GM21360 (cell line): ENCODE data around the gene PAFAH2.

Source experiments
- ATAC-seq: cut with Tn5 transposase; IDR thresholded peaks from one replicate; pipeline ENCODE4 v1.9.1; 2021; ENCODE audit warnings: mild to moderate bottlenecking, moderate library complexity; ENCODE audit not compliant: unreplicated experiment

The PAFAH2 gene

GRCh38 chr1:25997828-25998761 lies at the start of gene PAFAH2:
Gene PAFAH2 (minus strand): TSS chr1:25998063. CDS start chr1:25990816, 7,247 bp downstream.
- ATAC-seq: peak; percentile 95

GRCh38 chr1:26047278-26047874 lies 49.5 kb upstream of the PAFAH2 start:
- no peak for ATAC-seq

DNA sequence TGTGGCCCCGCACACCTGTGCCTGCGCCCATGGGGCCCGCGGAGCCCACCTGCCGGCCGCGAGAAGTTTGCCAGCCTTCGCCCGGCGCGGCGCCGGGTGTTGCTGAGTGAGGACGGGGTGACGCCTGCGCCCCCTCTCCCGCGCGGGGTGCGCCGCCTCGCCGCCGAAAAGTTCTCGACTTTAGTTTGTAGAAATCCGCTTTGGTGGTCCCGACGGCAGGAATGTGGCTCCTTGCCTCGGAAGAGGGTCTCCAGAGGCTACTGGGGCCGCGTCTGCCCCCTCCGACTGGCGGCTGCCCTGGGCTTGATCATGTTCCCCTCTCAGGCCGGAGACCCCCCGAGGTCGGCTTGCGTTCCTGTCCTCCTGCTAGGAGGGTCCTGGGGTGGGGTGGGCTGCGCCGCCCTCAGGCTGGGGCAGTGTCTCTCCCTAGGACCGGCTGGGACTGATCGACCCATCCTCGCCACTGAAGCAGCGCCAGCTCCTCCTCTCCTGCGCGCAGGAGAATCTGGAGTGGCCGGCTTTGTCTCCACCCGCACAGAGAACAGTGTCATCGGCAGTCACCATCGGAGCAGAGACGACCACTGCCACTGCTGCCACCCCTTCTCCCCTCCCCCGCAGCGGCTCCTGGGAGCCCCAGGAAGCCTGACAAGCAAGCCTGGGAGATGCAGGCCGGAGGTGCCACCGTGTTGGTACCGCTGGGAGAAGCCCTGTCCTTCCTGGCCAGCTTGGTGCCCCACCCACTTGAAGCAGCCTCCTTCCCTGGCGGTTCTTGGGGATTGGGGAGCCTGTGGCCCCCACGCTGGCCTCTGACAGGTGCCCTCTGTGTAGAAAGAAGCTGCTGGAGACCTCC lies 48.6 kb upstream of the PAFAH2 start:
- ATAC-seq: no peak

DNA sequence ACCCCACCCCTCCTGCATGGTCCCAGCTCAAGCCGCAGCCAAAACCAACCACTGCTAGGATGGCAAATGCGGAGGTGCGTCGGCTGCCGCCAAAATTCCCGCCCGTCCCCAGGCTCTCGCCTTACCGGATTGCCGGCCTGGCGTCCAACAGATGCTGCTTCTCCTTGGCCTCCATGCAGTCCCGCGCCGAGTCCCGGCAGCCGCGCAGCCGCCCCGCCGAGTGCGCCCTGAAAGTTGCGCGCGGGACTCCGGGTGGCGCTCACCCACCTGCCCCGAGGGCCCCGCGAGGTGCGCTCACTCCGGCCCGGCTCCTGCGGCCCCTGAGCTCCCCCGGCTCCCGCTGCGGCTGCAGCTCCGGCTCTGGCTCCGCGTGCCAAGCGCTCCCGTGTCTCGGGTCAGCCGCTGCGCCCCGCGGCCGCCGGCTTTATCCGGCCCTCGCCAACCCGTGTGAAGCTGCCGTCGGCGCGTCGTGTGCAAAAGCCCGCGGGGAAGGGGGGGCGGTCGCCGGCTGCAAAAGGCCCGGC lies 47.9 kb upstream of the PAFAH2 start, which contains the start of gene SLC30A2:
TSS of gene SLC30A2 (minus strand) at position 397 of the 524 bp plus-strand sequence. CDS start at position 175, 222 bp downstream.
- ATAC-seq: no peak

- no peak for ATAC-seq
These were observed 47.3 kb upstream of the PAFAH2 start for GRCh38 chr1:26044971-26045721.

DNA sequence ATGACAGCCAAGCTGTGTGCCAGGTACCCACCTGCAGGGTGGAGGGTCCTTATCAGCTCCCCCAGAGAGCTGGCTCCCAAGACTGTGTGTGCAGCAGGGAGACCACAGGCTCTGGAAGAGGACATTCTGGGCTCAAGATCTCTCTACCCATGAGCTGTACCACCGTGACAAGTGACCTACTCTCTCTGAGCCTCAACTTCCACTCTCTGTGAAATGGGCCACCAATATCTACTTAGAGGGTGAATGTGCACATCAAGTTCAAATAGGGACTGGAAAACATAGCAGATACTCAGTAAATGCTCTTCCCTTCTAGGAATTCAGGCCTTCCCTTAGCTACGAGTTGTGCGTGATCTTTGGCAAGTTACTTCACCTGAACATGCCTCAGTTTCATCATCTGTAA lies 46.6 kb upstream of the PAFAH2 start:
- no peak for ATAC-seq

GRCh38 chr1:26043765-26044164 lies 45.9 kb upstream of the PAFAH2 start:
- no peak for ATAC-seq

DNA sequence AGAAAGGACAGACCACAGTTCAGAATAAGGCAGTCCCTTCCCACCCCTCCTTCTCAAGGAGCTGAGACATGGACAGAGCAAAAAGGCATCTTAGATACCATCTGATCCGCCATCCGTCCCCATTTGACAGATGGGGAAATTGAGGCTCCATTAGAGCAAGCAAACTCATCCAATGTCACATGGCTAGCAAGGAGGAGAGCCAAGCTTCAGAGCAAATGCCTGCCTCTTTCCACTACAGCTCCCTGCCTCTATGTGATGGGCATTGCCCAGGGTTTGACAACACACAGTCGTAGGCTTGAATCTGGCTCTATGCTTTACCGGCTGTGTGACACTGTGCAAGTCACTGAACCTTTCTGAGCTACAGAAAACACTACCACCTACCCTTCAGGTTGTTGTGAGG lies 44.1 kb upstream of the PAFAH2 start:
- ATAC-seq: no peak

DNA sequence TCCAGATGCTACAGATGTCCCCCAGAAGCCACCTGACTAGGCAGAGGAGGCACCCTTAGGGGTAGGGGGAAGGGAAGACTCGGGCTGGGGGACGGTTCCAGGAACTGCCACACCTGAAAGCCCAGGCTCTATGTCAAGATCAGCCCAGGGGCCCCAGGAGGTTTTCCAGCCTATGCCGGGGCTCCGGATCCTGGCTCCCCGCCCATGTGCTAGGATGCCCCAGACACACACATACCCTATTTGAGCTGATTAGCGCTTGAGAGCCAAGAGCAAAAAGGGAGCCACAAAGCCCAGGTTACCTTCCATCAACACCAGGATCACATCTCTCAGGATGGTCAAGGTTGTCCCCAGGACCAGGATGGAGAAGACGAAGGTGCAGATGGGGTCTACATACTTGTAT lies 43.5 kb upstream of the PAFAH2 start:
- ATAC-seq: no peak

- ATAC-seq: no peak
These were observed 41.0 kb upstream of the PAFAH2 start for GRCh38 chr1:26038904-26039303.

- no peak for ATAC-seq
These were observed 40.6 kb upstream of the PAFAH2 start for GRCh38 chr1:26038477-26038876.

DNA sequence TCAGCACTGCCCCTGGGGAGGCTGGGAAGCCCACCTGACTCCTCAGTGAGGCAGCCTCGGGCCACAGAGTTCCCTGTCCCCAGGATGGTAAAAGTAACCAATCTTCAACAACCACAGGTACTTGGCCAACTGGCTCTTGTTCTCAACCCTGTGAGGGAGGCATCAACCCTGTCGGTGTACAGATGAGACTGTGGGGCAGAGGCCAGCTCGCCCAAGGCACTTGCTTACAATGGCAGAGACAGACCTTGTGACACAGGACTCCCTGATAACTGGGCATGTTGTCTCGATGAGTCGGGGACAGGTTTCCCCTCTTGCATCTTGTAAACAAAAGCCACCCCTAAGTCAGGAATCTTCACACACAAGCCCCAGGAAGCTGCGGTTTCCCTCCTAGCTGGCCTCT lies 40.0 kb upstream of the PAFAH2 start:
- ATAC-seq: no peak

DNA sequence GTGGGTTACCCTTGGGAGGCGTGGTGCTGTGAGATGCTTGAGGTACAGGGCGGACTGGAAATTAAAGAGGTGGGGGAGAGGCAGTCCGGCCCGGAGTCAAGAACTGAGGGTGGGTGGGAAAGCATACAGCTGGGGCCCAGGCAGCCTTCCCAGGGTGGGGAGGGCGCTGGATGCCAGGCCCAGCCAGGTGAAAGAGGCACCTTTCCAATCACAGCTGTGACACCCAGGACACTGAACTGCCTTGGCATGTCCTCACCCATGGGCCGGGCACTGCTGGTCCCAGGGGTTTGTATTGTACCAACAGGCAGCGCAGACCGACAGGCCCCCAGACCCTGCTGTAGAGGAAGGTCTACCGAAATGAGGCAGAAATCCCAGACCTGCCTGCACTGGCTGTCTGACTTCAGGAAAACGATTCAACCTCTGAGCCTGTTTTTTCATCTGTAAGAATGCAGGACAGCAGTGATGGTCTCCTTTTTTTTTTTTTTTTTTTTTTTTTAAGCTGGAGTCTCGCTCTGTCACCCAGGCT lies 39.0 kb upstream of the PAFAH2 start:
- ATAC-seq: no peak

- ATAC-seq: peak; percentile 49
These were observed 38.3 kb upstream of the PAFAH2 start for GRCh38 chr1:26035959-26036755.

DNA sequence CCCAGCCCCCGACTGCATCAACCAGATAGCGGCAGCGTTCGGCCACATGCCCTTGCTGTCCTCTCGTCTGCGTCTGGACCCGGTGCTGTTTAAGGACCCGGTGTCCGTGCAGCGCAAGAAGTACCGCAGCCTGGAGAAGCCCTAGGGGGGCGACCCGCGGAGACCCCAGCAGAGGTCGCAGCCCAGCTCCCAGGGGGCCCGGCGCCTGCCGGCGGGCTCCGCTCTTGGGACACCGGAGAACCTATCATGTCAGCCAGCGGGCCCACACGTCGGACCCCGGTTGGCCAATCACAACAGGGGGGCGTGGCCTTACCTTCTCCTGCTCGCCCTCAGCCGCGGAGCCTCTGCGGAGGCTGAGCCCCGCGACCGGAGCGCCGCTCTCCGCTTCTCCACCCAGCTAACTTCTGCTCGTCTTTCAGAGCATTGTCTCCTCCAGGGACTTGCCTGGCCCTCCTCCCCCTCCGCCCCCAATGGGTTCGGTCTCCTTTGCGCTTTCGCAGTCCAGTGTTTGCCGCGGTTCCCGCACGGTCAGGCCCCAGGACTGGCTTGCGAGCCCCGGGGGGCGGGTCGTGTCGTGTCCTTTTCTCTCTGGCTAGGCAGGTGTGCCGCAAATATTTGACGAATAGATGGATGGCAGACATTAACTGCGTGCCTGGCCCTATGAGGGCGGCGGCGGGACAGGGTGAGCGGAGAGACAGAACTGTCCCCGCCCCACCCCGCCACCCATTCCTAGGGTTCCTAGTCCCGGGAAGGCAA lies 37.5 kb upstream of the PAFAH2 start:
- ATAC-seq: peak; percentile 85

- no peak for ATAC-seq
These were observed 36.8 kb upstream of the PAFAH2 start for GRCh38 chr1:26034504-26035202.

DNA sequence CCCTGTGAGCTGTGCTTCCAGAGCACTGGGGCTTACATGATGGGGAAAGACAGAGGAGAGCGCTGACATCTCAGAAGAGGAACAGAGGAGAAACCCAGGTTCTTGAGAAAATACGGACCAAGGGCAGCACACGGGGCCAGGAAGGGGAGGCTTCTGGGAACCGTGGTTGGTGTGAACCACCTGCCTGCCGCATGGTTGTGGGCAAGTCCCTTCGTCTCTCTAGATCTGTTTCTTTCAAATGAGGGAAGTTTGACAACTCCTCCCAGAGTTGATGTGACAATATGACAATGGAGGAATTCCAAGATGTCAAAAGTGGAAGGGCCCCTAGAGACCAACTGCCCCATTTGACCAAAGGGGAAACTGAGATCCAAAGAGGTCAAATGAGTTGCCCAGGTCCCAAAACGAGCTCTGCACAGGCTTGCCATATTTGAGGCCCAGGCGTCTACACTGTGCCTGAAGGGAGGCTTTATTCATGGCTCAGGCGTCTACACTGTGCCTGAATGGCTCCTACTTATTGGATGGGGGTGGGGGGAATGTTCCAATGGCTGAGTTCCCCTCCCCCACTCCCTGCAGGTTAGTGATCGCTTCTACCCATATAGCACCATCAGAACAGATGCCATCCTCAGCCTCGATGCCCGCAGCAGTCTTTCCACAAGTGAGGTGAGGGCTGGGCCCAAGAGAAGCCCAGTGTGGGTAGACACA lies 34.9 kb upstream of the PAFAH2 start:
- no peak for ATAC-seq
